Endothelial cell of umbilical vein (primary cell): ENCODE data around the gene CX3CR1. TPM values are rescaled to one million over a fixed set of nuclear protein-coding genes. Genes with fewer than 3 reads are reported as not detected.

Experiments
- BruUV-seq: library from RNA; stranded (reverse); fragments of 400-500 nt; replicated peaks from 2 replicates; lab custom pipeline; 2021; lab: Mats Ljungman, UMichigan
- CTCF ChIA-PET: fragments of 300-600, 350-600 bp; sonication (Branson Sonifier 250); formaldehyde crosslinking; loops from one replicate; lab custom pipeline; 2021; ENCODE audit warnings: antibody characterized with exemption, inconsistent platforms; lab: Charles Lee
- POLR2A ChIA-PET: fragments of 300-600, 350-600 bp; sonication (Branson Sonifier 250); formaldehyde crosslinking; loops from one replicate; lab custom pipeline; 2021; ENCODE audit warnings: antibody characterized with exemption, inconsistent platforms; lab: Charles Lee
- DNase-seq: peaks from one replicate; pipeline ENCODE4 v3.0.0-alpha.2; 2011; ENCODE audit warnings: low read depth, low spot score
- FAIRE-seq: peaks from 2 replicates; lab custom pipeline; 2011; peaks lifted over from hg19 to GRCh38; lab: Jason Lieb, UNC
- H2AFZ ChIP-seq: 2 replicates; pipeline ENCODE4 v1.6.0; 2012; ENCODE audit warnings: low read depth, low read length, control low read depth, inconsistent platforms
- H3K27ac ChIP-seq: 2 replicates; pipeline ENCODE4 v1.5.1; 2011; ENCODE audit warnings: low read depth, mild to moderate bottlenecking, control low read depth, low read length, moderate library complexity; ENCODE audit not compliant: insufficient read depth
- H3K27me3 ChIP-seq, 2 experiments: 2 replicates each; pipeline versions ENCODE4 v1.6.0 to v1.6.1; 2011; ENCODE audit warnings: low read length in 2 of 2, mixed read lengths in 1 of 2; ENCODE audit not compliant: control insufficient read depth in 2 of 2, insufficient read depth in 2 of 2
- H3K36me3 ChIP-seq, 2 experiments: 2 replicates in 1 of 2; 3 replicates in 1 of 2; pipeline ENCODE4 v1.5.1; 2011; ENCODE audit warnings: low read length in 2 of 2, mild to moderate bottlenecking in 1 of 2, moderate library complexity in 1 of 2; ENCODE audit not compliant: control insufficient read depth in 2 of 2, insufficient read depth in 2 of 2; ENCODE audit errors: extremely low read depth in 1 of 2
- H3K4me1 ChIP-seq: 3 replicates; pipeline ENCODE4 v1.5.1; 2011; ENCODE audit warnings: mild to moderate bottlenecking, low read length; ENCODE audit not compliant: control insufficient read depth, insufficient read depth; ENCODE audit errors: extremely low read depth
- H3K4me2 ChIP-seq: 2 replicates; pipeline ENCODE4 v1.6.1; 2011; ENCODE audit warnings: low read length, control low read depth, mixed read lengths; ENCODE audit not compliant: insufficient read depth
- H3K4me3 ChIP-seq, 3 experiments: fragments of 200-600 bp in 1 of 3; sonication (generic), shearing (Covaris generic) in 1 of 3; replicated peaks in 1 of 3; 2 replicates each; pipeline ENCODE4 v1.5.1; 2011 to 2016; ENCODE audit warnings: control low read depth in 3 of 3, low read length in 3 of 3, mild to moderate bottlenecking in 2 of 3, inconsistent platforms in 1 of 3, low read depth in 1 of 3, moderate library complexity in 1 of 3; ENCODE audit not compliant: insufficient read depth in 1 of 3
- H3K79me2 ChIP-seq: 2 replicates; pipeline ENCODE4 v1.6.0; 2012; ENCODE audit warnings: low read length, inconsistent platforms; ENCODE audit not compliant: control insufficient read depth, insufficient read depth
- H3K9ac ChIP-seq: replicated peaks from 2 replicates; pipeline ENCODE3; 2011; ENCODE audit warnings: low read length, control low read depth; ENCODE audit not compliant: insufficient read depth; ENCODE audit errors: extremely low read depth
- H3K9me1 ChIP-seq: replicated peaks from 3 replicates; pipeline ENCODE4 v1.6.0; 2011; ENCODE audit warnings: mild to moderate bottlenecking, low read length; ENCODE audit not compliant: control insufficient read depth, insufficient read depth; ENCODE audit errors: extremely low read depth
- H3K9me3 ChIP-seq: replicated peaks from 2 replicates; pipeline ENCODE4 v1.5.1; 2012; ENCODE audit warnings: low read length, inconsistent platforms; ENCODE audit not compliant: control insufficient read depth, insufficient read depth
- H4K20me1 ChIP-seq: replicated peaks from 2 replicates; pipeline ENCODE3; 2011; ENCODE audit warnings: mild to moderate bottlenecking, low read length; ENCODE audit not compliant: control insufficient read depth, insufficient read depth; ENCODE audit errors: extremely low read depth
- CTCF ChIP-seq, 2 donors: IDR thresholded peaks; 1 replicate in 1 of 2; 2 replicates in 1 of 2; pipeline ENCODE4 v1.5.1; 2011; ENCODE audit warnings: low read length in 2 of 2, mild to moderate bottlenecking in 2 of 2, moderate library complexity in 2 of 2, control low read depth in 1 of 2, inconsistent platforms in 1 of 2, low read depth in 1 of 2; ENCODE audit not compliant: insufficient read depth in 1 of 2; ENCODE audit errors: extremely low read depth in 1 of 2
- EZH2 ChIP-seq: IDR thresholded peaks from 2 replicates; pipeline ENCODE4 v1.6.1; 2012; ENCODE audit warnings: borderline replicate concordance, low read depth, mild to moderate bottlenecking, moderate library complexity, low read length, inconsistent platforms; ENCODE audit not compliant: severe bottlenecking
- FOS ChIP-seq: IDR thresholded peaks from 2 replicates; pipeline ENCODE4 v1.6.1; 2011; ENCODE audit warnings: mild to moderate bottlenecking, low read length, moderate library complexity, borderline replicate concordance; ENCODE audit not compliant: insufficient read depth
- GATA2 ChIP-seq: IDR thresholded peaks from 2 replicates; pipeline ENCODE4 v1.7.0; 2011; ENCODE audit warnings: low read depth, mild to moderate bottlenecking, moderate library complexity, mixed read lengths, low read length; ENCODE audit not compliant: insufficient read length, insufficient read depth
- JUN ChIP-seq: IDR thresholded peaks from 2 replicates; pipeline ENCODE4 v1.6.1; 2011; ENCODE audit warnings: borderline replicate concordance, low read depth; ENCODE audit not compliant: insufficient read length, insufficient read depth
- MAX ChIP-seq: IDR thresholded peaks from 2 replicates; pipeline ENCODE4 v1.6.1; 2011; ENCODE audit not compliant: insufficient read depth, insufficient read length
- MYC ChIP-seq: IDR thresholded peaks from one replicate; pipeline ENCODE4 v1.6.1; 2011; ENCODE audit warnings: mild to moderate bottlenecking, low read depth, low read length
- POLR2A ChIP-seq: IDR thresholded peaks from 2 replicates; pipeline ENCODE4 v1.6.1; 2012; ENCODE audit warnings: low read depth, mild to moderate bottlenecking, control low read depth, low read length
- POLR2AphosphoS5 ChIP-seq: IDR thresholded peaks from 2 replicates; pipeline ENCODE4 v1.6.1; 2012; ENCODE audit warnings: low read depth, mild to moderate bottlenecking, control low read depth, low read length, moderate library complexity; ENCODE audit not compliant: insufficient read depth
- dilution Hi-C: fragments of 300-500 bp; cut with MboI; formaldehyde crosslinking; loops from one replicate; pipeline ENCODE4 v1.15.0; 2019; ENCODE audit warnings: low sequenced_read_pairs; ENCODE audit not compliant: extremely low pct_ligation_motif_present
- intact Hi-C: fragments of 100-400 bp; cut with micrococcal nuclease; formaldehyde crosslinking; loops from one replicate; pipeline ENCODE4 v1.10.0; 2022
- polyA plus RNA-seq, 4 experiments: library from polyadenylated mRNA; depleted of rRNA in 3 of 4; stranded (reverse) in 3 of 4; unstranded in 1 of 4; fragments of >200 nt; gene quantifications; 2 replicates each; pipeline versions ENCODE4 v1.2.1 to v1.2.3, GENCODE V29; 2011 to 2012; ENCODE audit warnings: missing spikeins in 1 of 4
- total RNA-seq: library from RNA; stranded (reverse); gene quantifications from 2 replicates; pipeline ENCODE4 v1.2.3, GENCODE V29; 2021

Gene CX3CR1
- total and polyA plus RNA-seq, 2 donors (not counting 3 experiments of a cell fraction or from before 2014, with no cell fraction given) = not detected

GRCh38 chr3:39271363-39271914 lies 8.4 kb downstream of the CX3CR1 start:
- ChIA-PET CTCF (interaction anchor here (0.9 to 2.1 kb wide), 7 partner anchors 17 to 146 kb away, joined by 3 to 7 read pairs (median 3); no protein-coding TSS in a partner anchor), POLR2A (interaction anchor here (1.6 kb wide), 1 partner anchor 93 kb away, joined by 5 read pairs; no protein-coding TSS in a partner anchor)
- BruUV-seq = no TSS peak
- FAIRE-seq (no peak), DNase-seq (no peak)
- H3K27ac ChIP-seq = no peak overlapping the region
- H4K20me1 ChIP-seq = no peaks in the 10 kb centered on the region
- H3K79me2 ChIP-seq = no peaks in the 10 kb centered on the region
- TF ChIP-seq MAX = no peak
- no peak for TF ChIP-seq FOS
- no peak for TF ChIP-seq JUN
- TF ChIP-seq MYC = no peak
- TF ChIP-seq GATA2 = no peak
- TF ChIP-seq POLR2AphosphoS5 = no peak
- TF ChIP-seq CTCF (IDR thresholded peaks at IDR 0.05; ENCODE audit: extremely low read depth in 1 of 2, insufficient read depth in 1 of 2, low read depth in 1 of 2, low read length in 2 of 2) = no peak
- TF ChIP-seq POLR2A = no peak
- TF ChIP-seq EZH2 = no peak
- no peak overlapping the region for H3K4me3 ChIP-seq
- H3K4me1 ChIP-seq = no peaks in the 10 kb centered on the region
- no peak overlapping the region for H3K4me2 ChIP-seq
- no peaks in the 10 kb centered on the region for H3K9me3 ChIP-seq
- H2AFZ ChIP-seq = no peak overlapping the region
- no peak overlapping the region for H3K9ac ChIP-seq
- intact Hi-C loops (no loop called here), dilution Hi-C loops (no loop called here)
- no peaks in the 10 kb centered on the region for H3K36me3 ChIP-seq
- no peaks in the 10 kb centered on the region for H3K9me1 ChIP-seq
- peaks cover 8% of the 10 kb centered on the region in 2 experiments for H3K27me3 ChIP-seq
